ENCODE results near the gene FAM174C. TPM values are rescaled to one million over a fixed set of nuclear protein-coding genes. Genes with fewer than 3 reads are reported as not detected.

FAM174C gene
- polyA plus RNA-seq, 1 of the 3 experiments (the other 2 are of a cell fraction): 78.0 TPM

DNA sequence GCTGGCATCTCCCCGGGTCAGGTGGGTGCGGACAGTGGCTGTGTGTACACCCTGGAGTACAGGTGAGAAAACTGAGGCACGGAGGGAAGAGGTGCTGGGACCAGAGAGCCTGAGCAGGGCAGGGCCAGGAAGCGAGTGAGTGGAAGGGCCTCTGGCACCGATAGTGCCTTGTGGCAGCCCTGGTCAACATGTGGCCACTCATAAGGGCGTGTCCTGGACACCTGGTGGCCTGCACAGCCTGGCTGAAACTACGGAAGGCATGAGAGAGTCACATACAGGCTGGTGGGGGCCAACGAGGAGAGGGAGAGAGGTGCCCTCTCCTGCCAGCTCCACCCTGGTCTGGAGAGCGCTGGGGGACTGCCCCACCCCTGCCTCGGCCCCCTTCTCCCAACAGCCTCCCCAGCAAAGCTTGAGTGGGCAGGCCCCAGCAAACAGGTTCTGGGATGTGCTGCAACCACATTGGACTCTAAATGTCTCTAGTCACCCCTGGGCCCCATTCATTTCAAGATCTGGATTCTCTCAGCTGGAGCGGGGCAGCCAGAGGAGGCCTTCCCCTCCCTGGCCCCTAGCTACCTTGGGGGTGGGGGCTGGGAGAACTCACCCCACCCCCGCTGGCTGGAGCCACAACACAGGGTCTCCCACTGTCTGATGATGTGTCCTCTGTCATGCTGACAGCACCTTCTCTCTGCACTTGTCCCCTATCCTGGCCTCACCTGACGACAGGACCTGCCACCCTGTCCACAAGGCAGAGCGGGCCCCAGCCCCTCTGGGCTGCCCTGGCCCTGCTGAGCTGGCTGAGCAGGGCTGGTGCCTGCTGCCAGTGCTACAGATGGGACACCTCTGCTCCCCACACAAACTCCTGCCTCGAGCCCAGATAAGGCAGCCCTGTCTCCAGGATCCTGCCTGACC is 43.3 kb upstream of the FAM174C start (continued):
- TF ChIP-seq SMC3 (IDR thresholded peaks at IDR 0.05; ENCODE audit: low read depth, low read length) (no peak), YY1 (IDR thresholded peaks at IDR 0.05; ENCODE audit: low read depth) (no peak)

DNA sequence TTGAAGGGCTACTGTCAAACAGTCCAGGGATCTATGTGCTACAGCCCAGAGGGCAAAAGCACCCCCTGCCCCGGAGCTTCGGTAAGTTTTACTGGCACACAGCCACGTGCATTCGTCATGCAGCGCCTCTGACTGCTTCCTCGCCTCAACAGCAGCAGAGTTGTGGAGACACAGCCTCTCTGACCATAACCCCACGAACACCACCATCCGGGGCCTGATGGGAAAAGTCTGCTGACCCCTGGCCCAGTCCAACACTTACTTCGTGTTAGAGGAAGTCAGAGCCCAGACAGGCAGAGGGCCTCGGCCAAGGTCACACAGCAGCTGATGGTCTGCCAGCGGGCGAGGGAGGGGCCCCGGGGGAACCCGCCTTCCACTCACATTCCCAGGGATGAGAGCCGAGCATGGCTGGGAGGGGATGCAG is 42.7 kb upstream of the FAM174C start:
- Histone ChIP-seq H3K79me2 (ENCODE audit: insufficient read depth) (peaks cover 11% of the 10 kb centered on the region; the same call in 1 of the 2 replicates), H3K9ac (no peak overlapping the region), H3K27me3 (ENCODE audit: insufficient read depth) (no peaks in the 10 kb centered on the region), H3K9me2 (no peaks in the 10 kb centered on the region), H3K27ac (ENCODE audit: low read depth in 2 of 2, low read length in 1 of 2) (no peak overlapping the region), H2AFZ (ENCODE audit: low read depth) (no peak overlapping the region), H3K4me2 (no peak overlapping the region), H3K36me3 (replicated peaks in 1 of 2; ENCODE audit: control insufficient read depth in 1 of 2, insufficient read depth in 2 of 2, low read length in 1 of 2) (peaks cover 0 to 48% of the 10 kb centered on the region in 2 experiments), H3K9me3 (no peaks in the 10 kb centered on the region), H3K4me3 (ENCODE audit: low read depth in 2 of 2, low read length in 1 of 2) (no peak overlapping the region), H4K20me1 (ENCODE audit: insufficient read depth) (peaks cover 24% of the 10 kb centered on the region), H3F3A (replicated peaks; ENCODE audit: insufficient read depth) (peaks cover 14% of the 10 kb centered on the region), H3K4me1 (ENCODE audit: control insufficient read depth in 1 of 2, insufficient read depth in 2 of 2, low read depth in 1 of 2, low read length in 1 of 2) (peaks cover 0 to 9% of the 10 kb centered on the region in 2 experiments; a peak in 1 of 4 replicates)
- TF ChIP-seq EZH2phosphoT487 (IDR thresholded peaks at IDR 0.05; ENCODE audit: borderline replicate concordance, low read depth) (no peak), POLR2AphosphoS5 (IDR thresholded peaks at IDR 0.05; ENCODE audit: low read depth, low read length) (no peak), TAF1 (IDR thresholded peaks at IDR 0.05; ENCODE audit: borderline replicate concordance, low read depth, low read length) (no peak), FOSL2 (IDR thresholded peaks at IDR 0.05; ENCODE audit: borderline replicate concordance, low read depth) (no peak), FOXJ3 (CRISPR knock-in tag; IDR thresholded peaks at IDR 0.05) (no peak), CHD2 (IDR thresholded peaks at IDR 0.05; ENCODE audit: low read length, partially characterized antibody) (no peak)
- CTCF ChIA-PET: interaction anchor here (0.6 to 5.7 kb wide), 6 partner anchors 11 to 1042 kb away, joined by 3 to 82 read pairs (median 4); no protein-coding TSS in a partner anchor
- 73% methylated on average over 13 of the region's 15 CpGs for WGBS (ENCODE audit: low lambda C conversion rate)
- no peak for DNase-seq
- POLR2A ChIA-PET: no interaction called here

DNA sequence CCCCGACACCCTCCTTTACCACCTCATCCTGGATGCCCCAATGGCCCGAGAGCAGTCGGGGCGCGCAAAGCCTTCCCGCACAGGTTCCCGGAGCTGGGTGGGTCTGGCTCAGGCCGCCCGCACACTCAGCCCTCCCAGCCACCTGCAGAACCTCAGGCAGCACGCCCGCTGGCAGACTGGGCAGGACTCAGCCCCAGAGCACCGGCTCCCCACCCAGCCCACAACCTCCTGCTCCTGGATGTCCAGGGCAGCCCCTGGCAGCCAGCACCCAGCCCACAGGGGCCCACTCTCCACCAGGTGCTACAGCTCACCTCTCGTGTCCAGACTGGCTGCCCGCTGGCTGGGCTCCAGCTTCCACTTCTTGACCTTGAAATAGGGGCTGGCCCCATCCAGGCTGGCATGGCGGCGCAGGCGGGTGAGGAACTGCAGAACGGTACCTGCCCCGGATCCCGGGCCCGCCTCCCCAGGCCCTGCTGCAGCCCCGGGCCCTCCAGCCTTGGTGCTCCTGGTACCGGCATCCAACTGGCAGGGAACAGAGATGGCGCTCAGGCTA is 42.1 kb upstream of the FAM174C start:
- H3K27ac ChIP-seq (ENCODE audit: low read depth in 2 of 2, low read length in 1 of 2): no peak overlapping the region
- no peaks in the 10 kb centered on the region for H3K27me3 ChIP-seq (ENCODE audit: insufficient read depth)
- H4K20me1 ChIP-seq (ENCODE audit: insufficient read depth): peaks cover 24% of the 10 kb centered on the region
- H3K9ac ChIP-seq: no peak overlapping the region
- DNase-seq: no peak
- H3K79me2 ChIP-seq (ENCODE audit: insufficient read depth): peaks cover 11% of the 10 kb centered on the region; the same call in 1 of the 2 replicates
- H3K9me3 ChIP-seq: no peaks in the 10 kb centered on the region
- ChIA-PET POLR2A (no interaction called here), CTCF (interaction anchor here (0.6 to 5.7 kb wide), 5 partner anchors 11 to 1042 kb away, joined by 4 to 82 read pairs (median 4); no protein-coding TSS in a partner anchor)
- no peak overlapping the region for H2AFZ ChIP-seq (ENCODE audit: low read depth)
- no peak overlapping the region for H3K4me3 ChIP-seq (ENCODE audit: low read depth in 2 of 2, low read length in 1 of 2)
- no peaks in the 10 kb centered on the region for H3K9me2 ChIP-seq
- TF ChIP-seq, protein P1, sequence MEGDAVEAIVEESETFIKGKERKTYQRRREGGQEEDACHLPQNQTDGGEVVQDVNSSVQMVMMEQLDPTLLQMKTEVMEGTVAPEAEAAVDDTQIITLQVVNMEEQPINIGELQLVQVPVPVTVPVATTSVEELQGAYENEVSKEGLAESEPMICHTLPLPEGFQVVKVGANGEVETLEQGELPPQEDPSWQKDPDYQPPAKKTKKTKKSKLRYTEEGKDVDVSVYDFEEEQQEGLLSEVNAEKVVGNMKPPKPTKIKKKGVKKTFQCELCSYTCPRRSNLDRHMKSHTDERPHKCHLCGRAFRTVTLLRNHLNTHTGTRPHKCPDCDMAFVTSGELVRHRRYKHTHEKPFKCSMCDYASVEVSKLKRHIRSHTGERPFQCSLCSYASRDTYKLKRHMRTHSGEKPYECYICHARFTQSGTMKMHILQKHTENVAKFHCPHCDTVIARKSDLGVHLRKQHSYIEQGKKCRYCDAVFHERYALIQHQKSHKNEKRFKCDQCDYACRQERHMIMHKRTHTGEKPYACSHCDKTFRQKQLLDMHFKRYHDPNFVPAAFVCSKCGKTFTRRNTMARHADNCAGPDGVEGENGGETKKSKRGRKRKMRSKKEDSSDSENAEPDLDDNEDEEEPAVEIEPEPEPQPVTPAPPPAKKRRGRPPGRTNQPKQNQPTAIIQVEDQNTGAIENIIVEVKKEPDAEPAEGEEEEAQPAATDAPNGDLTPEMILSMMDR (IDR thresholded peaks at IDR 0.05): no peak
- TF ChIP-seq RCOR1 (IDR thresholded peaks at IDR 0.05; ENCODE audit: low read length): no peak
- TF ChIP-seq, protein P2, sequence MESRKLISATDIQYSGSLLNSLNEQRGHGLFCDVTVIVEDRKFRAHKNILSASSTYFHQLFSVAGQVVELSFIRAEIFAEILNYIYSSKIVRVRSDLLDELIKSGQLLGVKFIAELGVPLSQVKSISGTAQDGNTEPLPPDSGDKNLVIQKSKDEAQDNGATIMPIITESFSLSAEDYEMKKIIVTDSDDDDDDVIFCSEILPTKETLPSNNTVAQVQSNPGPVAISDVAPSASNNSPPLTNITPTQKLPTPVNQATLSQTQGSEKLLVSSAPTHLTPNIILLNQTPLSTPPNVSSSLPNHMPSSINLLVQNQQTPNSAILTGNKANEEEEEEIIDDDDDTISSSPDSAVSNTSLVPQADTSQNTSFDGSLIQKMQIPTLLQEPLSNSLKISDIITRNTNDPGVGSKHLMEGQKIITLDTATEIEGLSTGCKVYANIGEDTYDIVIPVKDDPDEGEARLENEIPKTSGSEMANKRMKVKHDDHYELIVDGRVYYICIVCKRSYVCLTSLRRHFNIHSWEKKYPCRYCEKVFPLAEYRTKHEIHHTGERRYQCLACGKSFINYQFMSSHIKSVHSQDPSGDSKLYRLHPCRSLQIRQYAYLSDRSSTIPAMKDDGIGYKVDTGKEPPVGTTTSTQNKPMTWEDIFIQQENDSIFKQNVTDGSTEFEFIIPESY (IDR thresholded peaks at IDR 0.05; ENCODE audit: borderline replicate concordance, low read depth): no peak
- H3K4me2 ChIP-seq: no peak overlapping the region
- peaks cover 15% of the 10 kb centered on the region for H3F3A ChIP-seq (replicated peaks; ENCODE audit: insufficient read depth)
- H3K4me1 ChIP-seq (ENCODE audit: control insufficient read depth in 1 of 2, insufficient read depth in 2 of 2, low read depth in 1 of 2, low read length in 1 of 2): peaks cover 0 to 10% of the 10 kb centered on the region in 2 experiments; a peak in 1 of 4 replicates
- peaks cover 0 to 43% of the 10 kb centered on the region in 2 experiments for H3K36me3 ChIP-seq (replicated peaks in 1 of 2; ENCODE audit: control insufficient read depth in 1 of 2, insufficient read depth in 2 of 2, low read length in 1 of 2)
- WGBS (ENCODE audit: low lambda C conversion rate): 96% methylated on average over 4 of the region's 24 CpGs

Data from SK-N-SH (cell line).